Right ventricle myocardium inferior (tissue), 1 donor: ENCODE measurements around the gene CYP2A7. TPM values are rescaled to one million over a fixed set of nuclear protein-coding genes. Genes with fewer than 3 reads are reported as not detected.
"Not testable (repeated sequence)": the region's sequence is repeated elsewhere in the genome, so short reads cannot be mapped to it uniquely, and the experiment has no call there.

Experiments used
- ATAC-seq: fragments of 200-7000 bp; cut with Tn5 transposase; one replicate; pipeline ENCODE4 v1.9.1; 2020; ENCODE audit warnings: mild to moderate bottlenecking, moderate library complexity
- DNase-seq: peaks from one replicate; pipeline ENCODE4 v3.0.0; 2021; ENCODE audit errors: missing footprints
- intact Hi-C: fragments of 100-400 bp; cut with DNase I; formaldehyde crosslinking; loops from one replicate; pipeline ENCODE4 v1.11.0; 2022
- long read RNA-seq: library from polyadenylated mRNA; unstranded; transcript quantifications from one replicate; pipeline ENCODE4 v2.0.0, GENCODE V29; 2021
- total RNA-seq: library from RNA; stranded (reverse); fragmentation: NEBNext Ultra II Directional; extraction: Animal tissue kit (Norgen Biotek cat#: 25700); gene quantifications from one replicate; pipeline ENCODE4 v1.2.1, GENCODE V29; 2021
- donor health status: DM: no; HTN: yes; CAD: no; lungs with severe emphysema.

The CYP2A7 gene
- total RNA-seq = not detected
- long read RNA-seq = 0 reads

GRCh38 chr19:40882062-40882461, at the start of gene CYP2A7:
Gene CYP2A7, minus strand, starts transcription at chr19:40882231. Its CDS starts 21 bp downstream, at chr19:40882210.
- intact Hi-C loops, DNase-seq, ATAC-seq: not testable (repeated sequence)

- intact Hi-C loops, DNase-seq, ATAC-seq: not testable (repeated sequence)
Observed at GRCh38 chr19:40930799-40931198, 48.8 kb upstream of the CYP2A7 start.

- intact Hi-C loops, DNase-seq, ATAC-seq: not testable (repeated sequence)
Observed at GRCh38 chr19:40929942-40930341, 47.9 kb upstream of the CYP2A7 start.

- no peak for ATAC-seq
- intact Hi-C loops = no loop called here
Observed at GRCh38 chr19:40928850-40929249, 46.8 kb upstream of the CYP2A7 start.

GRCh38 chr19:40927567-40927966, 45.5 kb upstream of the CYP2A7 start:
- DNase-seq = no peak
- ATAC-seq = no peak
- intact Hi-C loops = no loop called here

More at GRCh38 chr19:40928850-40929249, 46.8 kb upstream of the CYP2A7 start:
- no peak for DNase-seq

- intact Hi-C loops, ATAC-seq, DNase-seq: not testable (repeated sequence)
Observed at GRCh38 chr19:40926276-40926675, 44.2 kb upstream of the CYP2A7 start.

- no peak for DNase-seq
- intact Hi-C loops = no loop called here
- no peak for ATAC-seq
Observed at GRCh38 chr19:40923934-40924391, 41.9 kb upstream of the CYP2A7 start.

- ATAC-seq, intact Hi-C loops, DNase-seq: not testable (repeated sequence)
Observed at GRCh38 chr19:40922237-40923160, 40.5 kb upstream of the CYP2A7 start.

GRCh38 chr19:40921005-40921897, 39.2 kb upstream of the CYP2A7 start:
- ATAC-seq (no peak), DNase-seq (no peak)
- intact Hi-C loops = no loop called here

GRCh38 chr19:40920300-40921004, 38.4 kb upstream of the CYP2A7 start:
- DNase-seq (no peak), ATAC-seq (no peak)
- intact Hi-C loops = no loop called here

GRCh38 chr19:40919530-40920299, 37.7 kb upstream of the CYP2A7 start:
- DNase-seq, ATAC-seq, intact Hi-C loops: not testable (repeated sequence)

- intact Hi-C loops, ATAC-seq: not testable (repeated sequence)
Observed at GRCh38 chr19:40918303-40918702, 36.3 kb upstream of the CYP2A7 start.

GRCh38 chr19:40908976-40909375, 26.9 kb upstream of the CYP2A7 start:
- ATAC-seq = no peak
- intact Hi-C loops = no loop called here
- no peak for DNase-seq

More at GRCh38 chr19:40918303-40918702, 36.3 kb upstream of the CYP2A7 start:
- DNase-seq = not testable (repeated sequence)

- no peak for DNase-seq
- ATAC-seq = no peak
- intact Hi-C loops = no loop called here
Observed at GRCh38 chr19:40907968-40908735, 26.1 kb upstream of the CYP2A7 start.

- DNase-seq (no peak), ATAC-seq (no peak)
- intact Hi-C loops = no loop called here
Observed at GRCh38 chr19:40906512-40906911, 24.5 kb upstream of the CYP2A7 start.

- ATAC-seq, intact Hi-C loops, DNase-seq: not testable (repeated sequence)
Observed at GRCh38 chr19:40904673-40905156, 22.7 kb upstream of the CYP2A7 start.
